Thyroid gland (tissue), 4 donors: ENCODE results near the gene COL27A1.

Source experiments
- CTCF ChIP-seq, 6 experiments: fragments of 200-600 bp in 3 of 6; fragments of 450-650 bp in 3 of 6; sonication (generic) in 3 of 6; IDR thresholded peaks; one replicate each; pipeline ENCODE4 v1.5.1; 2016 to 2019; ENCODE audit warnings: antibody characterized with exemption in 6 of 6, mild to moderate bottlenecking in 2 of 6, inconsistent platforms in 1 of 6, moderate library complexity in 1 of 6
- POLR2A ChIP-seq, 2 donors: fragments of 450-650 bp; IDR thresholded peaks; one replicate each; pipeline ENCODE4 v1.6.1; 2017; ENCODE audit warnings: antibody characterized with exemption in 2 of 2, mild to moderate bottlenecking in 2 of 2, moderate library complexity in 1 of 2

- no peak for TF ChIP-seq CTCF (IDR thresholded peaks at IDR 0.05)
- no peak for TF ChIP-seq POLR2A (IDR thresholded peaks at IDR 0.05)
Measured at GRCh38 chr9:114229295-114229694, 74.0 kb downstream of the COL27A1 start.
